GM18867 (cell line): ENCODE results near the gene SELENOI.

ENCODE experiments used
- ATAC-seq: cut with Tn5 transposase; IDR thresholded peaks from one replicate; pipeline ENCODE4 v1.9.1; 2021; ENCODE audit warnings: mild to moderate bottlenecking, moderate library complexity; ENCODE audit not compliant: unreplicated experiment

SELENOI gene

GRCh38 chr2:26444236-26444635 is 98.3 kb downstream of the SELENOI start:
- ATAC-seq, result no peak
